Loucy (cell line): Measurements from ENCODE around the gene CEP104.
A peak's percentile ranks its signal among the peaks of the same experiment; 100 is the strongest.

ENCODE experiments used
- H2AFZ ChIP-seq: fragments of 200-600 bp; sonication (generic); 2 replicates; pipeline ENCODE4 v1.6.0; 2016; ENCODE audit warnings: antibody characterized with exemption, mild to moderate bottlenecking, low read length, moderate library complexity
- H3F3A ChIP-seq: fragments of 200-600 bp; 2 replicates; pipeline ENCODE4 v1.6.0; 2016; ENCODE audit warnings: antibody characterized with exemption, low read depth, mild to moderate bottlenecking
- H3K27me3 ChIP-seq: fragments of 200-600 bp; sonication (generic); 2 replicates; pipeline ENCODE4 v1.6.1; 2014; ENCODE audit warnings: low read length, mild to moderate bottlenecking; ENCODE audit not compliant: insufficient read depth, poor library complexity, severe bottlenecking
- H3K36me3 ChIP-seq: fragments of 200-600 bp; sonication (generic); 2 replicates; pipeline ENCODE4 v1.6.1; 2016; ENCODE audit warnings: low read length; ENCODE audit not compliant: insufficient read depth
- H3K4me1 ChIP-seq: fragments of 200-600 bp; sonication (generic); 2 replicates; pipeline ENCODE4 v1.5.1; 2014; ENCODE audit warnings: low read length, mild to moderate bottlenecking; ENCODE audit not compliant: insufficient read depth, poor library complexity, severe bottlenecking
- H3K4me2 ChIP-seq: fragments of 200-600 bp; sonication (generic); 2 replicates; pipeline ENCODE4 v1.6.0; 2014; ENCODE audit warnings: antibody characterized with exemption, low read length, low read depth, mild to moderate bottlenecking; ENCODE audit not compliant: poor library complexity, severe bottlenecking
- H3K4me3 ChIP-seq: fragments of 200-600 bp; sonication (generic); 2 replicates; pipeline ENCODE4 v1.5.1; 2014; ENCODE audit warnings: low read length, mild to moderate bottlenecking, mixed read lengths; ENCODE audit not compliant: poor library complexity, severe bottlenecking
- H3K79me2 ChIP-seq: fragments of 200-600 bp; sonication (generic); 2 replicates; pipeline ENCODE4 v1.6.1; 2014; ENCODE audit warnings: low read length; ENCODE audit not compliant: insufficient read depth
- H3K9ac ChIP-seq: fragments of 200-600 bp; sonication (generic); 2 replicates; pipeline ENCODE4 v1.6.0; 2014; ENCODE audit warnings: mild to moderate bottlenecking, low read depth, low read length, moderate library complexity; ENCODE audit not compliant: poor library complexity, severe bottlenecking
- H3K9me2 ChIP-seq: fragments of 200-600 bp; sonication (generic); replicated peaks from 2 replicates; pipeline ENCODE4 v1.6.1; 2016; ENCODE audit warnings: low read depth, low read length, mixed read lengths
- H3K9me3 ChIP-seq: fragments of 200-600 bp; sonication (generic); 2 replicates; pipeline ENCODE4 v1.6.1; 2014; ENCODE audit warnings: mild to moderate bottlenecking, antibody characterized with exemption, low read length, low read depth; ENCODE audit not compliant: insufficient read depth
- H4K20me1 ChIP-seq: fragments of 200-600 bp; sonication (generic); 2 replicates; pipeline ENCODE4 v1.6.0; 2014; ENCODE audit warnings: antibody characterized with exemption, low read length, mild to moderate bottlenecking; ENCODE audit not compliant: insufficient read depth, poor library complexity, severe bottlenecking
- EZH2phosphoT487 ChIP-seq: fragments of 200-600 bp; IDR thresholded peaks from 2 replicates; pipeline ENCODE4 v1.6.1; 2018; ENCODE audit warnings: antibody characterized with exemption, mild to moderate bottlenecking, moderate library complexity, borderline replicate concordance
- TF ChIP-seq, protein P1 (sequence below): fragments of 200-600 bp; sonication (generic); conservative IDR thresholded peaks from 2 replicates; pipeline ENCODE4 v1.5.1; 2014; ENCODE audit warnings: mild to moderate bottlenecking, antibody characterized with exemption, low read length

CEP104 gene

DNA sequence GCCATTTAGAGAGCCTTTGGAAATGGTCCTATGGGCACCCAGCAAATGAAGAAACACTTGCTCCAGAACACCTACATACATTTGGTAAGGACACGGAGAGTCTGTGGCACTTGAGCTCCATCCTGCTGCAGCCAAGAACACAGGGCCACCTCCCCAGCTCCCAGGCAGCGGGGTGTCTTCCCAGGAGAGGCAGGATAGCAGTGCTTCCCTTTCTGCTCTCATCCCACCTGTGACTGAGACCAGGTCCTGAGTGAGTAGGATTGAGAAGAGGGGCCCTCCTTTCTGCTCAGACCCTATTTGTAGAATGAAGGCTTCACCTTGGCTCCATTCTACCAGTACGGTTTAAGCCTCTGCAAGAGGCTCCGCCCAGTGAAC is 38.9 kb upstream of the CEP104 start:
- Histone ChIP-seq H2AFZ (no peak overlapping the region), H3K4me1 (peaks cover 27% of the 10 kb centered on the region), H4K20me1 (peaks cover 28% of the 10 kb centered on the region), H3K36me3 (peaks cover 8% of the 10 kb centered on the region; the same call in 1 of the 2 replicates), H3K9me3 (no peaks in the 10 kb centered on the region), H3K9me2 (no peaks in the 10 kb centered on the region), H3K4me3 (no peak overlapping the region), H3K9ac (no peak overlapping the region), H3F3A (no peaks in the 10 kb centered on the region), H3K79me2 (peaks cover 73% of the 10 kb centered on the region), H3K4me2 (peak overlapping the region; percentile 56), H3K27me3 (no peaks in the 10 kb centered on the region)
- TF ChIP-seq, protein P1, sequence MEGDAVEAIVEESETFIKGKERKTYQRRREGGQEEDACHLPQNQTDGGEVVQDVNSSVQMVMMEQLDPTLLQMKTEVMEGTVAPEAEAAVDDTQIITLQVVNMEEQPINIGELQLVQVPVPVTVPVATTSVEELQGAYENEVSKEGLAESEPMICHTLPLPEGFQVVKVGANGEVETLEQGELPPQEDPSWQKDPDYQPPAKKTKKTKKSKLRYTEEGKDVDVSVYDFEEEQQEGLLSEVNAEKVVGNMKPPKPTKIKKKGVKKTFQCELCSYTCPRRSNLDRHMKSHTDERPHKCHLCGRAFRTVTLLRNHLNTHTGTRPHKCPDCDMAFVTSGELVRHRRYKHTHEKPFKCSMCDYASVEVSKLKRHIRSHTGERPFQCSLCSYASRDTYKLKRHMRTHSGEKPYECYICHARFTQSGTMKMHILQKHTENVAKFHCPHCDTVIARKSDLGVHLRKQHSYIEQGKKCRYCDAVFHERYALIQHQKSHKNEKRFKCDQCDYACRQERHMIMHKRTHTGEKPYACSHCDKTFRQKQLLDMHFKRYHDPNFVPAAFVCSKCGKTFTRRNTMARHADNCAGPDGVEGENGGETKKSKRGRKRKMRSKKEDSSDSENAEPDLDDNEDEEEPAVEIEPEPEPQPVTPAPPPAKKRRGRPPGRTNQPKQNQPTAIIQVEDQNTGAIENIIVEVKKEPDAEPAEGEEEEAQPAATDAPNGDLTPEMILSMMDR, result no peak
- TF ChIP-seq EZH2phosphoT487, result no peak

DNA sequence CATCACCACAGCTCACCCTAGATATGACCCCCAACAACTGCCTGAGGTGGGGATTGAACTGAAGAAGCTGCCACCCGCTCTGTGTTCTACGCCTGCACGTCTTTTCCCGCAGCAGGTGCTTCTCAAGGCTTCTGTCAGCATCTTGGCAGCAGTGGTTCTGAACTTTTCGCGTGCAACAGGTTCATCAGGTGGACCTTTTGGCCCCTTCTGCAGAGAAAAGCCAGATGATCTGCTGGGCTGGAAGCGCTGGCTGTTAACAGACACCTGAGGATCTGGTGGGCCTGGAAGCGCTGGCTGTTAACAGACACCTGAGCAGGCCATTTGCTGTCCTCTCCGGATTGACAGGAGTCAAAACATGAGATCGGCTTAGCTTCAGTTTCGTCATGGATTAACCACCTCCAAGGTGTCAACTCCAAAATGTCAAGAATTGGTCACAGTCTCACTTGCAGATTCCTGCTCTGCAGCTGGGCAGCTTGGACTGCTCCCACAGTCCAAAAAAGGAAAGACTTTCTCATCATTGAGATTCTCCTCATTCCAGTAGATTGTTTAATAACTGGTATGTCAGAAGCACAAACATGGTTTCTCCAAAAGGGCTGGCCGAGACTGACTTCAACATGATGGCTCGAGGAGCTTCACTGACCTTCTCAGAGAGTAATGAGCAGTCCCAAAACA is 38.4 kb upstream of the CEP104 start:
- Histone ChIP-seq H3K4me1 (peaks cover 27% of the 10 kb centered on the region), H3K9me3 (no peaks in the 10 kb centered on the region), H3K4me2 (peak overlapping the region; percentile 56), H3K36me3 (peaks cover 13% of the 10 kb centered on the region; the same call in 1 of the 2 replicates), H4K20me1 (peaks cover 28% of the 10 kb centered on the region), H3K9ac (no peak overlapping the region), H3K4me3 (no peak overlapping the region), H3K79me2 (peaks cover 73% of the 10 kb centered on the region), H3K9me2 (no peaks in the 10 kb centered on the region), H3F3A (no peaks in the 10 kb centered on the region), H3K27me3 (no peaks in the 10 kb centered on the region), H2AFZ (no peak overlapping the region)
- TF ChIP-seq EZH2phosphoT487, result no peak
- TF ChIP-seq, protein P1, result no peak

DNA sequence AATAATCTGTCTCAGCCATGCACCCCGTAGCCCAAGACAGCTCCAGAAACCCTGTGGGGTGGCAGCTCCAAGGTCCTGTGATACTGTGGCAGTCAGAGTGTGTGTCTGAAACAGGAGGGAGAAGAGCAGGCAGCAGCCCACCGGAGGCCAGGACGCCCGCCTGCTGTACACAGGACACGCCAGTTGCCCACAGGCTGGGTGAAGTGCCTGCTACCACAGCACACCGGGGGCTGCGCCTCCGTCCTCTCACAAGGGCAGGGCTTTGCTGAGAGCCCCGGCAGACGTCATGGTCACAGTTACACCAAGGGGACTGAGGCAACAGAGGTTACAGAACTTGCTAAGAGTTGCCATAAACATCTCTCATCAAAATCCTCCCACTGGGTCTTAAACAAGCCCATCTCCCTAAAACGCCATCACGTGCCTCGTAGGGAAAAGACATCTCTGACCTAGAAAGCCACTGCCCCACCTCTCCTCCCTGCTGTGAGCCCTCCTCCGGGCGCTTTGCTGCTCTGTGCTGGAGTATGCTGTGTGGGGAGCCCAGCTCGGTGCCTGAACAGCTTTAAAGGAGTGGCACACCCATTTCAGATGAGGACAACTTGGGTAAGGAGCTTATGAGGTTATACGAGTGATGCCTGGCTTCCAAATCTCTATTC is 37.7 kb upstream of the CEP104 start:
- Histone ChIP-seq H3F3A (no peaks in the 10 kb centered on the region), H4K20me1 (peaks cover 28% of the 10 kb centered on the region), H3K9me2 (no peaks in the 10 kb centered on the region), H2AFZ (no peak overlapping the region), H3K4me1 (peaks cover 27% of the 10 kb centered on the region), H3K9ac (no peak overlapping the region), H3K9me3 (no peaks in the 10 kb centered on the region), H3K4me2 (no peak overlapping the region), H3K4me3 (no peak overlapping the region), H3K79me2 (peaks cover 71% of the 10 kb centered on the region), H3K27me3 (no peaks in the 10 kb centered on the region), H3K36me3 (peaks cover 20% of the 10 kb centered on the region; the same call in 1 of the 2 replicates)
- TF ChIP-seq, protein P1, result no peak
- TF ChIP-seq EZH2phosphoT487, result no peak
